Bronchial epithelial cell (primary cell): ENCODE data around the gene METTL26. TPM values are rescaled to one million over a fixed set of nuclear protein-coding genes. Genes with fewer than 3 reads are reported as not detected.

Experiments used
- DNase-seq: peaks from one replicate; pipeline ENCODE4 v3.0.0-alpha.2; 2010; ENCODE audit warnings: low read depth
- FAIRE-seq: peaks from 2 replicates; lab custom pipeline; 2011; peaks lifted over from hg19 to GRCh38; lab: Jason Lieb, UNC
- H3K27me3 ChIP-seq: 2 replicates; pipeline ENCODE4 v1.5.1; 2011; ENCODE audit warnings: low read length; ENCODE audit not compliant: control insufficient read depth, insufficient read depth
- H3K36me3 ChIP-seq: 2 replicates; pipeline ENCODE4 v1.5.1; 2011; ENCODE audit warnings: low read length; ENCODE audit not compliant: control insufficient read depth, insufficient read depth
- H3K4me3 ChIP-seq: 2 replicates; pipeline ENCODE4 v1.5.1; 2011; ENCODE audit warnings: mild to moderate bottlenecking, low read depth, low read length, control low read depth
- total RNA-seq: library from RNA; depleted of rRNA; stranded (reverse); fragments of >200 nt; gene quantifications from 2 replicates; pipeline ENCODE4 v1.2.1, GENCODE V29; 2014
- TF ChIP-seq, protein P1 (sequence below): IDR thresholded peaks from 2 replicates; pipeline ENCODE4 v1.5.1; 2011; ENCODE audit warnings: mild to moderate bottlenecking, moderate library complexity, low read length, control low read depth, inconsistent platforms; ENCODE audit not compliant: insufficient read depth, severe bottlenecking

The METTL26 gene
- total RNA-seq, 1 donor from 2014 or later = 50.8 TPM

- peak overlapping the region; percentile 42 for H3K4me3 ChIP-seq
- TF ChIP-seq, protein P1, sequence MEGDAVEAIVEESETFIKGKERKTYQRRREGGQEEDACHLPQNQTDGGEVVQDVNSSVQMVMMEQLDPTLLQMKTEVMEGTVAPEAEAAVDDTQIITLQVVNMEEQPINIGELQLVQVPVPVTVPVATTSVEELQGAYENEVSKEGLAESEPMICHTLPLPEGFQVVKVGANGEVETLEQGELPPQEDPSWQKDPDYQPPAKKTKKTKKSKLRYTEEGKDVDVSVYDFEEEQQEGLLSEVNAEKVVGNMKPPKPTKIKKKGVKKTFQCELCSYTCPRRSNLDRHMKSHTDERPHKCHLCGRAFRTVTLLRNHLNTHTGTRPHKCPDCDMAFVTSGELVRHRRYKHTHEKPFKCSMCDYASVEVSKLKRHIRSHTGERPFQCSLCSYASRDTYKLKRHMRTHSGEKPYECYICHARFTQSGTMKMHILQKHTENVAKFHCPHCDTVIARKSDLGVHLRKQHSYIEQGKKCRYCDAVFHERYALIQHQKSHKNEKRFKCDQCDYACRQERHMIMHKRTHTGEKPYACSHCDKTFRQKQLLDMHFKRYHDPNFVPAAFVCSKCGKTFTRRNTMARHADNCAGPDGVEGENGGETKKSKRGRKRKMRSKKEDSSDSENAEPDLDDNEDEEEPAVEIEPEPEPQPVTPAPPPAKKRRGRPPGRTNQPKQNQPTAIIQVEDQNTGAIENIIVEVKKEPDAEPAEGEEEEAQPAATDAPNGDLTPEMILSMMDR = no peak
- DNase-seq (no peak), FAIRE-seq (no peak)
- no peaks in the 10 kb centered on the region for H3K27me3 ChIP-seq
- H3K36me3 ChIP-seq = peaks cover 25% of the 10 kb centered on the region
These were observed 43.0 kb upstream of the METTL26 start for GRCh38 chr16:678858-679813.

DNA sequence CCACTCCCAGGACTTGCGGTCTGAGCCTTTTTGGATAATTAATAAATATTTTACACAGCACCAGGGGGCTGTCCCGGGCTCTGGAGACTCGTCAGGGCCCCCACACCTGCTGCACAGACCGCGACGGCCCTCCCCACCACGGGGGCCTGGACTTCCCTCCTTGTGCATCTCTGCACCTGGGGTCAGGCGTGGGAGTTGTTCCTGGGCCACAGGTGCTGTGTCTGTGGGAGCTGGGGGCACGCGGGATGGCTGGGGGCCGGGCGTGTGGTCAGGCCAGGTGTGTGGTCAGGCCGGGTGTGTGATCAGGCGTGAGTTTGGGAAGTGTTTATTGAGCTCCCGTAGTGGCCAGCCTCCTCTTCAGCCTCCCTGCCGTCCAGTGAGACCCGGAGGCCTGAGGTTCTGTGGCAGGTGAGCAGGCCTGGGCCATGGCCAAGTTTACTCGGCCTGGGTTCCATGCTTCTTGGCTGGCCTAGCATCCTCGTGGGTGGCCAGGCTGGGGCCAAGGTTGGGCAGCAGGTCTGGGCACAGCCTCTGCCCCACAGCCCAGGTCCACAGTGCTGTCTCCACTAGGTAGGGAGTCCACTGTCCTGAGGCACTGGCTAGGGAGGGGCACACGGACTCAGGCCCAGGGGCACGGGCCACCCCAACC lies 42.2 kb upstream of the METTL26 start:
- no peak for FAIRE-seq
- TF ChIP-seq, protein P1 = no peak
- Histone ChIP-seq H3K27me3 (no peaks in the 10 kb centered on the region), H3K36me3 (peaks cover 28% of the 10 kb centered on the region), H3K4me3 (peak overlapping the region; percentile 42)
- no peak for DNase-seq

- DNase-seq = no peak
- FAIRE-seq = no peak
- TF ChIP-seq, protein P1 = no peak
- Histone ChIP-seq H3K27me3 (no peaks in the 10 kb centered on the region), H3K4me3 (peak overlapping the region; percentile 42), H3K36me3 (peaks cover 24% of the 10 kb centered on the region)
These were observed 41.4 kb upstream of the METTL26 start for GRCh38 chr16:677316-678190.

- peak; percentile 92 for DNase-seq
- Histone ChIP-seq H3K4me3 (peak overlapping the region; percentile 42), H3K27me3 (no peaks in the 10 kb centered on the region), H3K36me3 (peaks cover 24% of the 10 kb centered on the region)
- TF ChIP-seq, protein P1 = no peak
- FAIRE-seq = peak; percentile 62
These were observed 40.8 kb upstream of the METTL26 start for GRCh38 chr16:676913-677312.

DNA sequence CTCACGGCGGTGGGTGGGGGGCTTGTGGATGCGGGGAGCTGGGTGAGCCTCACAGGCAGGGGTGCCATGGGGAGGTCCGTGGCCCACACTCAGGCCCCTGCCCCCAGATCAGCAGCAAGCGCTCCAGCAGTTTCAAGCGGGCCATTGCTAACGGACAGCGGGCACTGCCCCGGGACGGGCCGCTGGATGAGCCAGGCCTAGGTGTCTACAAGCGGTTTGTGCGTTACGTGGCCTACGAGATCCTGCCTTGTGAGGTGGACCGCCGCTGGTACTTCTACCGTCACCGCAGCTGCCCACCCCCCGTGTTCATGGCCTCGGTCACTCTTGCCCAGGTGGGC lies 40.4 kb upstream of the METTL26 start:
- Histone ChIP-seq H3K36me3 (peaks cover 21% of the 10 kb centered on the region), H3K27me3 (no peaks in the 10 kb centered on the region), H3K4me3 (peak overlapping the region; percentile 14)
- TF ChIP-seq, protein P1 = no peak
- FAIRE-seq (no peak), DNase-seq (no peak)
